Left renal cortex interstitium (tissue), 4 donors: ENCODE data around the gene MAP1B. TPM values are rescaled to one million over a fixed set of nuclear protein-coding genes. Genes with fewer than 3 reads are reported as not detected.
"Not testable (repeated sequence)": the region's sequence is repeated elsewhere in the genome, so short reads cannot be mapped to it uniquely, and the experiment has no call there.

Experiments used
- DNase-seq, 4 donors: peaks; one replicate each; pipeline ENCODE4 v3.0.0-alpha.2; 2013; ENCODE audit warnings: low read depth in 4 of 4, low spot score in 2 of 4, missing footprints in 1 of 4
- polyA plus RNA-seq, 4 donors: library from polyadenylated mRNA; unstranded; fragments of 120-200 nt; gene quantifications; one replicate each; pipeline ENCODE4 v1.2.1, GENCODE V29; 2013; ENCODE audit not compliant: insufficient read length in 4 of 4

The MAP1B gene
- polyA plus RNA-seq, 4 donors = 12.0 to 19.7 (median 12.7) TPM

GRCh38 chr5:72156946-72157624, 49.8 kb downstream of the MAP1B start:
- DNase-seq = peak in 2 of 4 donors; percentile 32 to 45

- no peak for DNase-seq
These were observed 50.3 kb downstream of the MAP1B start for GRCh38 chr5:72157625-72157962.

GRCh38 chr5:72159501-72159911, 52.2 kb downstream of the MAP1B start:
- no peak for DNase-seq

DNA sequence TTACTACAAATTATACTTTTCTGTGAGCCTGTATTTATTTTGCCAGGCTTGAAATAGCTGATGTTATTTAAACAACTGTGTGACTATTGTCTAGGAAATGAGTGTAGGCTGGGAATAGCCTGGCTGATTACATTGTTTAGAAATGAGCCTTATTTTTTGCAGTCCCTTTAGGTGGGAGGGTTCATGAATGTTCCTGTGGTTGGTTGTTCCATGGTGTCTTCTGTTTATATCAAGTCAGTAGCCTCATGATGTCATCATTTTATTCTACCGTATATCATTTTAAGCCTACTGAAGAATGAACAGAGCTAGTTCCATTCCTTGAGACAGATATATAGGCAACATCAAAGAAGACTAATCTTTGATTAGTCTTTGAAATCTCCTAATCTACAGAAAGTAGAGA, 53.1 kb downstream of the MAP1B start:
- no peak for DNase-seq

GRCh38 chr5:72160959-72161358, 53.7 kb downstream of the MAP1B start:
- DNase-seq = no peak

DNA sequence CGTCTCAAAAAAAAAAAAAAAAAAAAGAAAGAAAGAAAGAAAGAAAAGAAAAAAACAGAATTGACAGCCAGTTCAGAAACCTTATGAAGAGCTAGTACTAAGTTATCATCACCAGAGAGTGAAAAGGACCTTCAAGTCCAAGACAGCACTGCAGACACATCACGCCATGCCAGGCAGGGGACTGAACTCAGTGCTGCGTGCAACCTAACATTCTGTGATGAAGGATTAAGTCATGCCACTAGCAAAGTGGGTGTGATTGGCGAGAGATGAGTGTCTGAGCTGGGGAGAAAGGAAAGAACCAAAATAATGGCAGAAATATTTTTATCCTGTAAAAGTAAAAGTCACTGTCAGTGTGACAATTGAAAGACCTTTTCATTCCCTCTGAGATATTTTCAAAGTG, 54.7 kb downstream of the MAP1B start:
- DNase-seq = no peak

DNA sequence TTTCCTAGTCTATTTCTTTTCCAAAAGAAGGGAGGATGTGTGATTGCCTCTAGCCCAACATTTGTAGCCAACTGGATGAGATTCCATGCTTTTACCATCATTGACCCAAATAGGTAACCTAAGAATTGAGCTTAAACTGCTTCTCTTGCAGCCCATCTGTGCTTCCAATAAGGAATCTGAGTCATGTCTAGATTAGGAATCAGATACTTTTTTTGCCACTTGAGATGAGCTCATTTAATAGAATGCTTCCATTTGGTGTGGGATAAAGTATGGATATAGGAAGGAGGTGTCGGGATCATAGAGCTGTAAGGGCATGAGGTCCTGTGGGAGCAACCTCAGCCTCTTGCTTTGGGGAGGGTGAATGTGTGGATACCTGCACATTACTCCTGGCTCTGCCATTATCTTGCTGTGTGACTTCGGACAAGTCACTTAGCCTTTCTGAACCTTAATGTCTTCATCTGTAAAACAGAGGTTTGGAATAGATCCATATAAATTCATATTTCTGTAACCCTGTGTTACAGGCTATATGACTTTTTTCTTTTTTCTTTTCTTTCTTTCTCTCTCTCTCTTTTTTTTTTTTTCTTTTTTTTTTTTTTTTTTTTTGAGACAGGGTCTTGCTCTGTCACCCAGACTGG, 56.2 kb downstream of the MAP1B start:
- no peak for DNase-seq

DNA sequence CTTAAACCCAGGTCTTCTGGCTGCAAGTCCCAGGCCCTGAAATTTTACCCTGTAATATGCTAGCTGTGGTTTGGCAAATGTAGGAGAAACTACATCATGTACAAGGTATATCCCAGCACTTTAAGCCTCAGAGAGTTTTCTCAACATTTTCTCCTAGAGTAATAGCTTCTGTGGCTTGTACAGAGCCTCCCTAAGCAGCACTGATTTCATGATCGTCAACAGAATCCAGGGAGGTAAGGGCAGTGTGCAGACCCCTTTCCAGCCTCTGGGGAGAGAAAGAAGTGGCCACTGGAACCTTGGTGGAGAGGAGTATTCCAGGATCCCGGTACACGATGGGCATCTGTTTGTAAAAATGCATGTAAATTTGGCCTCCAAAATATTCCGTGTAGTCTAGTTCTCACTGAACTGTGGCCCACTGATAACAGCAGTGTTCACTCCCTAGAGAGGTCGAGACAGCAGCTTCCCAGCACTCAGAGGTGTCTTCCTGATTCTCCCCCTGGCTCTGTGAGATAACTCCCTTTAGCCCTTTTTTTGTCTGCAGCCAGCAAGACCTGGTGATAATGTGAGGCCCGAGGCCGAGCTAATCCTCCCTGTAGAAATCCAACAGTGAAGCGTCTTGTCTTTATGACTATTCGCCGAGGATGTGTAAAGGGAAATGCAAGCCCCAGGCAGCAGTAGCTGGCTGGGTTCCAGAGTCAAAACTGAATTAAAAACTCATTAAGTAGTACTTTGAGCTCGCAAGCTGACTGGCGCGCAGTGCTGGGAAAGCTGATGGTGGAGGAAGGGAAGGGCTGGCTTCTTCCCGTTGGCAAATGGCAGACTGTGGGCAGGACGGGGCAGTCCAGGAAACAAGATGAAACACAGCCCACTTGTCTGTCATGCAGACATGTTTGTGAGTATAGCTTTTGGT, 59.0 kb downstream of the MAP1B start:
- DNase-seq = peak in 3 of 4 donors; percentile 32 to 62 (median 46)

GRCh38 chr5:72167257-72167656, 60.0 kb downstream of the MAP1B start:
- no peak for DNase-seq

- no peak for DNase-seq
These were observed 60.5 kb downstream of the MAP1B start for GRCh38 chr5:72167804-72168203.

- no peak for DNase-seq
These were observed 62.8 kb downstream of the MAP1B start for GRCh38 chr5:72170101-72170500.

GRCh38 chr5:72171181-72171580, 63.9 kb downstream of the MAP1B start:
- DNase-seq = not testable (repeated sequence)

DNA sequence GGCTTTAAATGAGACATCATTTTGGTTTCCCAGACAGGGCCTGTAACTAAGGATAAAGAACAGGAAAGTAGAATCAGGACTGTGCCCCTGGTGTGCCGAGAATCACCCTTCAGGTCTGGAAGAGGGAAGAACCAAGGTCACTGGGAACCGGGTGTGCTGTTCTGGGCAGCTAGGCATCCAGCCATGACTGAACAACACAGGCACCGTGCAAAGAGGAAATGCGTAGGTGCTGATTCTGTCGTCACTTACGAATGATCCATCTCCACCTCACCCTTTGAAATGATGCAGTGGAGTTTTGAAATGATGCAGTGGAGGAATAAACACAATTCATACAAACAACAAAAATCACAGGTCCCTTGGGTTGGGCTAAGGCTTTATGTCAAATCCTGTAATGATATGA, 64.4 kb downstream of the MAP1B start:
- no peak for DNase-seq

- no peak for DNase-seq
These were observed 65.5 kb downstream of the MAP1B start for GRCh38 chr5:72172786-72173185.

DNA sequence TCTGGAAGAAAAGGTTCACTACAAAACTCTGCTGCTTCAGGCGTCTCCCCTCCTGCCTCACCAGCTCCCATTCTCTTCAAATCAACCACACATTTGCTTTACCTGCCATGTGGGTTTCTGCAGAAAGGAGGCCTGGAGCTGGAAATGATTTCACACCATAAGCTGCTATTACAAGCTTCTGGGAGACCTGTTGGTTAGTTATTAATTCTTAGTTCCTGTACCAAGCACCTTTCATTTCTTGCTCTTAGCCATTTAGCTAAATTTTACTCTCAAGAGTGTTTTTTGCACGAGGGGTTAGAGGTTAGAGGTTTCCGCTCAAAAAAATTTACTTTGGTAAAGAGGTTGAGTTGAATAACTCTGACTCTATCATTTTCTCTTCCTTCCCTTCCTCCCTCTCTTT, 70.3 kb downstream of the MAP1B start:
- DNase-seq = no peak

- DNase-seq = no peak
These were observed 71.9 kb downstream of the MAP1B start for GRCh38 chr5:72179028-72179815.

DNA sequence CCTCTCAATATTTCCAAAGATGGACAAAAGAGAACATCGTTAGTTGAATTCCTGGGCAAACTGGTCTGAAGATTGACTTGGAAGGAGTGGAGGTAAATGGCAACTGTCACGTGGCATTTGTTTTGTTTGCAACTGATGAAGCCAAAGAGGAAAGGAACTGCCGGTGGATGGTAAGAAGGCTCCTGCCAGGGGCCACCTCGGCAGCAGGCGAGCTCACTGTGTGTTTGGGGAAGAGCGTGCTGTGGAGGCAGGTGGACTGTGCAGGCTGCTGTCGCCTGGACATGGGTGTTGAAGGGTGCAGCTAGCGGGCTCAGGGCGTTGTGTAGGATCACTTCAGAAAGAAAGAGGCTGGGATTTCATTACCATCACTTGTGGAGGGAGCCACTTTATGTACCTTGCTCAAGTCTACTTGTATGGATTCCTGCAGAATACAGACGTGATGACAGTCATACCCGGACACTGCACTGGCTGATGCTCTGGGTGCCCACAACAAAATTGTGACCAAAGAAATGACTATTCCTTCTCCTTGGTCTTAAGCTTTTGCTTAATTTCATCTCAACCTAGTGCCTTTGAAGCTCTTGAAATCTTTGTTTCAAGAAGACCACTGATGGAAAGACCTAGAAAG, 72.7 kb downstream of the MAP1B start:
- no peak for DNase-seq

DNA sequence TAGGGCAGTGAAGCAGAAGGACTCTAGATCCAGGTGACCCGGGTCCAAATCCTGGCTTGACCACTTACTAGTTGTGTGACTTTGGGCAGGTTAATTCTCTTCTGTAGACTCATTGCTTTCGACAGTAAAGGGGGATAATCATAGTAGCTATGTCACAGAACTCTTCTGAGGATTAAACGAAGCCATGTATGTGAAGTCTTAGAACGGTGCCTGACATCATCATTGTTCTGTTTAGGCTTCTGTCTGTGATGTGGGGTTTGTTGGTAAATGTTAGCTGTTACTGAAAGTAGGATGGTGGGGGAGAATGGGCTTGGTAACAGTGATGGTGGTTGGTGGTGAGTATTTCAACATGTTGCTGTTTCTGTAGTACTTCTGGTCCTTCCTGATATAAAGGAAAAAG, 73.7 kb downstream of the MAP1B start:
- no peak for DNase-seq

DNA sequence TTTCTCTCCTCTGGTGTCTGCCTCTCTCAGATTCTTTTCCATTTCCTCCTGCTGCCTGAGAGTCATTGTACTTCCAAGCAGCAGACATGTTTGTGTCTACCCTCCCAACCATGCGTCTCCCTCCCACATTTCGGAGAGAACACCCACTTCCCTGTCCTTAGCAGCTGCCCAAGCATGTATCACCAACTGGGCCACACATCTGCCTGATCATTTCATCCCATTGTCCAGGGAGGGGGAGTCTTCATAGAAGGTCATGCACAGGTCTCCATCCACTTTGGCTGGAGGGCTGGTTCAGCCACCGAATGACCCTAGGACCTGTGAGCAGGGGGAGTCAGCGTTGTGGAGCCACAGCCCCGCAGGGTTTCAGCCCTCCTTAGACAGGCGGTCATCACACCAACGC, 75.4 kb downstream of the MAP1B start:
- DNase-seq = no peak

GRCh38 chr5:72183101-72183520, 75.8 kb downstream of the MAP1B start:
- DNase-seq = no peak
